IMR-90 (cell line): Measurements from ENCODE around the gene PSG4. TPM values are rescaled to one million over a fixed set of nuclear protein-coding genes. Genes with fewer than 3 reads are reported as not detected.
"Not testable (repeated sequence)": the region's sequence is repeated elsewhere in the genome, so short reads cannot be mapped to it uniquely, and the experiment has no call there.

Source experiments
- ATAC-seq: fragments of 200-7000 bp; cut with Tn5 transposase; 2 replicates; pipeline ENCODE4 v1.9.1; 2020; ENCODE audit warnings: low read depth, mild to moderate bottlenecking, moderate library complexity
- BruUV-seq: library from RNA; stranded (reverse); fragments of 400-500 nt; replicated peaks from 2 replicates; lab custom pipeline; 2021; lab: Mats Ljungman, UMichigan
- CTCF ChIA-PET: fragments of 300-600 bp; formaldehyde crosslinking; extraction: SDS; loops from one replicate; lab custom pipeline; 2021; ENCODE audit warnings: antibody characterized with exemption; lab: Yijun Ruan, JAX
- POLR2A ChIA-PET: fragments of 300-600 bp; sonication (Branson Sonifier 250); formaldehyde crosslinking; loops from one replicate; lab custom pipeline; 2022; ENCODE audit warnings: antibody characterized with exemption; ENCODE audit not compliant: unreplicated experiment; lab: Charles Lee
- DNase-seq: peaks from one replicate; pipeline ENCODE4 v3.0.0; 2013
- H2AFZ ChIP-seq: replicated peaks from 2 replicates; pipeline ENCODE3; 2013; ENCODE audit warnings: low read length, mild to moderate bottlenecking; ENCODE audit not compliant: poor library complexity
- H2AK5ac ChIP-seq: 2 replicates; pipeline ENCODE4 v1.6.1; 2013; ENCODE audit warnings: low read depth, low read length, inconsistent platforms
- H2AK9ac ChIP-seq: replicated peaks from 2 replicates; pipeline ENCODE3; 2013; ENCODE audit warnings: mild to moderate bottlenecking, low read depth, low read length, moderate library complexity; ENCODE audit not compliant: poor library complexity
- H2BK120ac ChIP-seq: 2 replicates; pipeline ENCODE4 v1.6.1; 2013; ENCODE audit warnings: low read depth, low read length, inconsistent platforms
- H2BK15ac ChIP-seq: 3 replicates; pipeline ENCODE4 v1.6.1; 2013; ENCODE audit warnings: low read depth, low read length, inconsistent platforms
- H2BK20ac ChIP-seq: 2 replicates; pipeline ENCODE4 v1.6.1; 2013; ENCODE audit warnings: low read depth, mild to moderate bottlenecking, inconsistent platforms, low read length, moderate library complexity
- H2BK5ac ChIP-seq: 2 replicates; pipeline ENCODE4 v1.6.1; 2013; ENCODE audit warnings: mild to moderate bottlenecking, low read depth, low read length, inconsistent platforms; ENCODE audit not compliant: poor library complexity, severe bottlenecking
- H3K14ac ChIP-seq: replicated peaks from 2 replicates; pipeline ENCODE4 v1.6.1; 2013; ENCODE audit warnings: low read depth, low read length, inconsistent platforms
- H3K18ac ChIP-seq: 2 replicates; pipeline ENCODE4 v1.6.1; 2013; ENCODE audit warnings: low read depth, low read length, control low read depth
- H3K23ac ChIP-seq: 2 replicates; pipeline ENCODE4 v1.6.1; 2013; ENCODE audit warnings: low read depth, low read length, inconsistent platforms
- H3K27ac ChIP-seq: 2 replicates; pipeline ENCODE4 v1.5.1; 2013; ENCODE audit warnings: mild to moderate bottlenecking, control low read depth, low read length; ENCODE audit not compliant: insufficient read depth
- H3K27me3 ChIP-seq: 2 replicates; pipeline ENCODE4 v1.6.1; 2013; ENCODE audit warnings: low read length; ENCODE audit not compliant: control insufficient read depth, insufficient read depth
- H3K36me3 ChIP-seq: 2 replicates; pipeline ENCODE4 v1.6.1; 2013; ENCODE audit warnings: low read length, mixed read lengths; ENCODE audit not compliant: control insufficient read depth, insufficient read depth
- H3K4ac ChIP-seq: 2 replicates; pipeline ENCODE4 v1.6.1; 2013; ENCODE audit warnings: low read depth, low read length, inconsistent platforms
- H3K4me1 ChIP-seq: 2 replicates; pipeline ENCODE4 v1.6.1; 2013; ENCODE audit warnings: low read length, mixed read lengths; ENCODE audit not compliant: control insufficient read depth, insufficient read depth
- H3K4me2 ChIP-seq: 2 replicates; pipeline ENCODE4 v1.6.1; 2013; ENCODE audit warnings: low read depth, mild to moderate bottlenecking, control low read depth, low read length, moderate library complexity
- H3K4me3 ChIP-seq: 2 replicates; pipeline ENCODE4 v1.5.1; 2013; ENCODE audit warnings: low read depth, mild to moderate bottlenecking, control low read depth, low read length, moderate library complexity; ENCODE audit not compliant: insufficient read depth
- H3K56ac ChIP-seq: 2 replicates; pipeline ENCODE4 v1.6.1; 2013; ENCODE audit warnings: low read length, inconsistent platforms; ENCODE audit not compliant: insufficient read depth; ENCODE audit errors: extremely low read depth
- H3K79me1 ChIP-seq, 2 experiments: 2 replicates each; pipeline ENCODE4 v1.6.1; 2013; ENCODE audit warnings: low read length in 2 of 2, inconsistent platforms in 1 of 2, low read depth in 1 of 2
- H3K9ac ChIP-seq: 2 replicates; pipeline ENCODE4 v1.6.1; 2013; ENCODE audit warnings: low read depth, low read length, control low read depth
- H3K9me1 ChIP-seq: 2 replicates; pipeline ENCODE4 v1.6.1; 2013; ENCODE audit warnings: low read length, inconsistent platforms; ENCODE audit not compliant: insufficient read depth
- H3K9me3 ChIP-seq: 2 replicates; pipeline ENCODE4 v1.6.1; 2013; ENCODE audit warnings: low read length; ENCODE audit not compliant: control insufficient read depth, insufficient read depth
- H4K20me1 ChIP-seq: 2 replicates; pipeline ENCODE4 v1.6.1; 2013; ENCODE audit warnings: low read length, inconsistent platforms; ENCODE audit not compliant: insufficient read depth
- H4K5ac ChIP-seq: 2 replicates; pipeline ENCODE4 v1.6.1; 2013; ENCODE audit warnings: mild to moderate bottlenecking, low read depth, low read length, control low read depth
- H4K8ac ChIP-seq, 2 experiments: 2 replicates each; pipeline ENCODE4 v1.6.1; 2013; ENCODE audit warnings: low read depth in 2 of 2, low read length in 2 of 2, control low read depth in 1 of 2, inconsistent platforms in 1 of 2
- H4K91ac ChIP-seq: 2 replicates; pipeline ENCODE4 v1.6.1; 2013; ENCODE audit warnings: low read depth, low read length, inconsistent platforms; ENCODE audit not compliant: insufficient read depth
- WGBS, 2 experiments: methylation state at CpG; one replicate each; pipeline versions ENCODE4 v1.1.5 to v1.1.7; 2013; ENCODE audit warnings: missing lambda C conversion rate in 2 of 2; ENCODE audit not compliant: insufficient read length in 1 of 2; ENCODE audit errors: extremely low coverage in 2 of 2; 5-methylcytosine and 5-hydroxymethylcytosine counted together
- dilution Hi-C: fragments of 300-500 bp; cut with HindIII; formaldehyde crosslinking; loops from one replicate; pipeline ENCODE4 v1.14.3; 2018; ENCODE audit warnings: low sequenced_read_pairs; ENCODE audit not compliant: unreplicated experiment
- in situ Hi-C: fragments of 300-500 bp; cut with MboI; formaldehyde crosslinking; loops from 3 replicates; pipeline ENCODE4 v1.14.3; 2019; ENCODE audit warnings: low sequenced_read_pairs, inconsistent platforms, mixed read lengths
- intact Hi-C: fragments of 100-400 bp; cut with micrococcal nuclease; formaldehyde crosslinking; loops from 2 replicates; pipeline ENCODE4 v1.10.0; 2022
- polyA plus RNA-seq, 3 experiments: library from polyadenylated mRNA; depleted of rRNA; stranded (reverse); fragments of >200 nt; gene quantifications; 2 replicates each; pipeline ENCODE4 v1.2.3, GENCODE V29; 2012; ENCODE audit warnings: low replicate concordance in 1 of 3
- total RNA-seq: library from RNA; depleted of rRNA; stranded (reverse); fragments of >200 nt; gene quantifications from 2 replicates; pipeline ENCODE4 v1.2.3, GENCODE V29; 2012

PSG4 gene
- total and polyA plus RNA-seq, 2 of the 4 experiments (the other 2 are of a cell fraction), result 106 to 223 TPM

DNA sequence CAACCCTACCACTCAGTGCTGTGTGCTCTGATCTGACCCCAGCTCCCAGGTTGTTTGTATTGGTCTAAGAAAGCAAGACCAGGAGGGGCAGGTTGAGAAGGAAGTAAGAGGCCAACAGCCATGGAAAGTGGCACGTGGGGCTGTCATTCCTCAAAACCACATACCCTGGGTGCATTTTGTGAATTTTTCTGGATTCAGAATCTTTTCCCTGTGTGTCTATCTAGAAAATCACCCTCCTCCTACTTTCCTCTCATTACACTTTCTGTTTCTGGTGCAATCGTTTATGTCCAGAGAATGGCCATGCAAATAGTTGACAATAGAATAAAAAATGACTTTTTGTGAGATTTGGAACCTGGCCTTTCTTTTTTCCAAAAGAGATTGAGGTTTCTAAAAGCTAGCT is 43.2 kb downstream of the PSG4 start:
- H2AK5ac ChIP-seq, H4K20me1 ChIP-seq, H4K8ac ChIP-seq, H3K27ac ChIP-seq, H3K4ac ChIP-seq, POLR2A ChIA-PET, H2BK15ac ChIP-seq, DNase-seq, H3K9ac ChIP-seq, H3K36me3 ChIP-seq, H4K5ac ChIP-seq, H3K14ac ChIP-seq, H3K79me1 ChIP-seq, CTCF ChIA-PET, H2AFZ ChIP-seq, H3K9me1 ChIP-seq, H3K27me3 ChIP-seq, H3K4me3 ChIP-seq, H3K56ac ChIP-seq, H3K23ac ChIP-seq, H4K91ac ChIP-seq, ATAC-seq, dilution Hi-C loops, in situ Hi-C loops, H3K4me2 ChIP-seq, BruUV-seq, H3K9me3 ChIP-seq, intact Hi-C loops, H2AK9ac ChIP-seq, H3K4me1 ChIP-seq: not testable (repeated sequence)
- no CpG with 5 or more reads among the region's 2 CpGs for WGBS, 2 experiments
- peak overlapping the region; percentile 24; the same call in 1 of the 2 replicates for H2BK20ac ChIP-seq
- H2BK5ac ChIP-seq, result peak overlapping the region; percentile 19
- peak overlapping the region; percentile 68 for H2BK120ac ChIP-seq
- peak overlapping the region; percentile 6; the same call in 1 of the 2 replicates for H3K18ac ChIP-seq
